ENCODE data around the gene OSBP2.

- TF ChIP-seq CTCF (IDR thresholded peaks at IDR 0.05) (no peak), MAX (IDR thresholded peaks at IDR 0.05) (no peak), HOXB5 (CRISPR knock-in tag; IDR thresholded peaks at IDR 0.05) (no peak), SMC3 (IDR thresholded peaks at IDR 0.05) (no peak), RCOR1 (IDR thresholded peaks at IDR 0.05; ENCODE audit: low read depth, low read length) (no peak)
Observed at GRCh38 chr22:30728826-30729225, 34.2 kb downstream of the OSBP2 start.

All from A549 (cell line).